ENCODE measurements around the gene PIP5KL1. TPM values are rescaled to one million over a fixed set of nuclear protein-coding genes. Genes with fewer than 3 reads are reported as not detected.

Gene PIP5KL1
- total and polyA plus RNA-seq, 2 of the 4 experiments (the other 2 are of a cell fraction): 0.36 to 3.6 TPM

- ATAC-seq (ENCODE audit: low read depth): no peak
Measured at GRCh38 chr9:127945942-127946341, 15.4 kb upstream of the PIP5KL1 start.

More at GRCh38 chr9:127945942-127946341, 15.4 kb upstream of the PIP5KL1 start:
- dilution Hi-C loops (cut with HindIII; ENCODE audit: low sequenced_read_pairs, unreplicated experiment) (no loop called here), in situ Hi-C loops (cut with MboI; ENCODE audit: low sequenced_read_pairs) (no loop called here), intact Hi-C loops (cut with micrococcal nuclease) (no loop called here)
- Histone ChIP-seq H4K5ac (ENCODE audit: low read depth, low read length) (no peak overlapping the region), H4K20me1 (ENCODE audit: insufficient read depth, low read length) (peaks cover 12% of the 10 kb centered on the region), H4K91ac (ENCODE audit: insufficient read depth, low read depth, low read length) (no peak overlapping the region), H3K27ac (ENCODE audit: insufficient read depth, low read length) (no peak overlapping the region), H3K79me1 (ENCODE audit: low read depth in 1 of 2, low read length in 2 of 2) (peaks cover 0 to 22% of the 10 kb centered on the region in 2 experiments; a peak in 2 of 4 replicates), H3K23ac (ENCODE audit: low read depth, low read length) (no peak overlapping the region), H2AFZ (replicated peaks; ENCODE audit: low read length, poor library complexity) (no peak overlapping the region), H3K9me1 (ENCODE audit: insufficient read depth, low read length) (peaks cover 6% of the 10 kb centered on the region; the same call in 1 of the 2 replicates), H2AK5ac (ENCODE audit: low read depth, low read length) (no peak overlapping the region), H3K4me2 (ENCODE audit: low read depth, low read length) (no peak overlapping the region), H3K4ac (ENCODE audit: low read depth, low read length) (no peak overlapping the region), H2BK5ac (ENCODE audit: low read depth, low read length, poor library complexity, severe bottlenecking) (no peak overlapping the region), H4K8ac (ENCODE audit: low read depth in 2 of 2, low read length in 2 of 2) (no peak overlapping the region), H3K9ac (ENCODE audit: low read depth, low read length) (no peak overlapping the region), H2AK9ac (replicated peaks; ENCODE audit: low read depth, low read length, poor library complexity) (peak overlapping the region; percentile 30), H3K9me3 (ENCODE audit: control insufficient read depth, insufficient read depth, low read length) (no peaks in the 10 kb centered on the region), H3K14ac (replicated peaks; ENCODE audit: low read depth, low read length) (no peak overlapping the region), H3K27me3 (ENCODE audit: control insufficient read depth, insufficient read depth, low read length) (no peaks in the 10 kb centered on the region), H3K4me3 (ENCODE audit: insufficient read depth, low read depth, low read length) (no peak overlapping the region), H2BK120ac (ENCODE audit: low read depth, low read length) (no peak overlapping the region), H3K4me1 (ENCODE audit: control insufficient read depth, insufficient read depth, low read length) (peaks cover 5% of the 10 kb centered on the region; the same call in 1 of the 2 replicates), H2BK15ac (ENCODE audit: low read depth, low read length) (no peak overlapping the region), H3K36me3 (ENCODE audit: control insufficient read depth, insufficient read depth, low read length) (peaks cover 33% of the 10 kb centered on the region), H3K18ac (ENCODE audit: low read depth, low read length) (no peak overlapping the region), H3K56ac (ENCODE audit: extremely low read depth, insufficient read depth, low read length) (no peak overlapping the region), H2BK20ac (ENCODE audit: low read depth, low read length) (no peak overlapping the region)
- POLR2A ChIA-PET (ENCODE audit: unreplicated experiment): no interaction called here
- no peak for TF ChIP-seq MAZ (IDR thresholded peaks at IDR 0.05; ENCODE audit: borderline replicate concordance, low read depth, low read length)
- CTCF ChIA-PET: no interaction called here
- 100% methylated on average over 1 of the region's 9 CpGs; no CpG with 5 or more reads in 1 of the 2 experiments for WGBS, 2 experiments (ENCODE audit: extremely low coverage in 2 of 2, insufficient read length in 1 of 2)
- no peak for DNase-seq
- no TSS peak for BruUV-seq (replicated peaks)

Measured in IMR-90 (cell line).